ENCODE data around the gene LBP. TPM values are rescaled to one million over a fixed set of nuclear protein-coding genes. Genes with fewer than 3 reads are reported as not detected.

The LBP gene
- total and polyA plus RNA-seq, 2 donors (not counting 1 experiment from before 2014, with no cell fraction given) = not detected

DNA sequence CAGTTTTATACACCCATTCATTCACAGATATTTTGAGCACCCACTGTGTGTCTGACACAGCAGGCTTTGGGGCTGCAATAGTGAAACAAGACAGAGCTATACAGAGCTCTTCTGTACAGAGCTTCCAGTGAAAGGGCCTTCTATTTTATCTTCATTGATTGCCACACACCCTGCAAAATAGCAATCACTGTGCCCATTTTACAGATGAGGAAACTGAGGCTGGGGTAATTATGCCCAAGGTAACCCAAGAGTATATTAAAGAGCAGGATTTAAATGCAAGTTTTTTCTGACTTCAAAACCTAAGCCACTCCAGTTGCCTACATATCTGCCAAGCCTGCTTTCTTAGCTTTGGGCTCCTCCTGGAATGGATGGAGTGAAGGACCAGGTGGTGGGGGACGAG lies 37.8 kb upstream of the LBP start:
- no peak overlapping the region for H3K9ac ChIP-seq (ENCODE audit: low read length)
- H4K20me1 ChIP-seq (ENCODE audit: control insufficient read depth, insufficient read depth, low read length, poor library complexity, severe bottlenecking) = no peaks in the 10 kb centered on the region
- H3K4me1 Mint-ChIP-seq = peaks cover 7% of the 10 kb centered on the region
- H3K9me3 Mint-ChIP-seq (ENCODE audit: insufficient read depth) = no peaks in the 10 kb centered on the region
- H3K27me3 ChIP-seq (replicated peaks in 1 of 4; ENCODE audit: control extremely low read depth in 1 of 4, control insufficient read depth in 3 of 4, insufficient read depth in 4 of 4, low read length in 3 of 4) = peaks cover 0 to 28% (median 14%) of the 10 kb centered on the region in 4 experiments
- TF ChIP-seq EZH2 (IDR thresholded peaks at IDR 0.05; ENCODE audit: borderline replicate concordance, insufficient read depth, low read depth, low read length, poor library complexity, severe bottlenecking) = no peak
- TF ChIP-seq, protein P1, sequence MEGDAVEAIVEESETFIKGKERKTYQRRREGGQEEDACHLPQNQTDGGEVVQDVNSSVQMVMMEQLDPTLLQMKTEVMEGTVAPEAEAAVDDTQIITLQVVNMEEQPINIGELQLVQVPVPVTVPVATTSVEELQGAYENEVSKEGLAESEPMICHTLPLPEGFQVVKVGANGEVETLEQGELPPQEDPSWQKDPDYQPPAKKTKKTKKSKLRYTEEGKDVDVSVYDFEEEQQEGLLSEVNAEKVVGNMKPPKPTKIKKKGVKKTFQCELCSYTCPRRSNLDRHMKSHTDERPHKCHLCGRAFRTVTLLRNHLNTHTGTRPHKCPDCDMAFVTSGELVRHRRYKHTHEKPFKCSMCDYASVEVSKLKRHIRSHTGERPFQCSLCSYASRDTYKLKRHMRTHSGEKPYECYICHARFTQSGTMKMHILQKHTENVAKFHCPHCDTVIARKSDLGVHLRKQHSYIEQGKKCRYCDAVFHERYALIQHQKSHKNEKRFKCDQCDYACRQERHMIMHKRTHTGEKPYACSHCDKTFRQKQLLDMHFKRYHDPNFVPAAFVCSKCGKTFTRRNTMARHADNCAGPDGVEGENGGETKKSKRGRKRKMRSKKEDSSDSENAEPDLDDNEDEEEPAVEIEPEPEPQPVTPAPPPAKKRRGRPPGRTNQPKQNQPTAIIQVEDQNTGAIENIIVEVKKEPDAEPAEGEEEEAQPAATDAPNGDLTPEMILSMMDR (IDR thresholded peaks at IDR 0.05) = no peak
- no peak overlapping the region for H3K4me2 ChIP-seq (replicated peaks; ENCODE audit: low read depth, low read length, poor library complexity, severe bottlenecking)
- no peaks in the 10 kb centered on the region for H3K79me2 ChIP-seq (ENCODE audit: control insufficient read depth, insufficient read depth, low read length)
- intact Hi-C loops (cut with micrococcal nuclease) = no loop called here
- no peak for DNase-seq
- ATAC-seq (ENCODE audit: low read depth) = no peak
- CTCF ChIA-PET = no interaction called here
- no peak overlapping the region for H3K27ac ChIP-seq (ENCODE audit: low read length in 2 of 2)
- H3K4me3 ChIP-seq (ENCODE audit: control extremely low read depth in 1 of 5, extremely low read depth in 1 of 5, insufficient read depth in 1 of 5, low read depth in 2 of 5, low read length in 4 of 5) = no peak overlapping the region
- no CpG with 5 or more reads among the region's 1 CpG for WGBS (ENCODE audit: insufficient coverage)
- peaks cover 72% of the 10 kb centered on the region for H3K27me3 Mint-ChIP-seq
- no peak overlapping the region for H2AFZ ChIP-seq (ENCODE audit: insufficient read depth, low read depth, low read length, poor library complexity, severe bottlenecking)
- H3K4me3 Mint-ChIP-seq = no peak overlapping the region
- H3K4me1 ChIP-seq (ENCODE audit: control insufficient read depth in 2 of 2, insufficient read depth in 2 of 2, low read length in 2 of 2) = peaks cover 4 to 8% of the 10 kb centered on the region in 2 donors
- no peak overlapping the region for H3K27ac Mint-ChIP-seq
- no peaks in the 10 kb centered on the region for H3K36me3 ChIP-seq (replicated peaks in 1 of 2; ENCODE audit: control extremely low read depth in 1 of 2, control insufficient read depth in 1 of 2, extremely low read depth in 1 of 2, insufficient read depth in 2 of 2, low read length in 1 of 2)
- H3K9me3 ChIP-seq (ENCODE audit: control extremely low read depth in 1 of 3, control insufficient read depth in 2 of 3, insufficient read depth in 1 of 3, low read length in 2 of 3) = peaks cover 0 to 9% (median 0%) of the 10 kb centered on the region in 3 donors
- POLR2A ChIA-PET = no interaction called here

DNA sequence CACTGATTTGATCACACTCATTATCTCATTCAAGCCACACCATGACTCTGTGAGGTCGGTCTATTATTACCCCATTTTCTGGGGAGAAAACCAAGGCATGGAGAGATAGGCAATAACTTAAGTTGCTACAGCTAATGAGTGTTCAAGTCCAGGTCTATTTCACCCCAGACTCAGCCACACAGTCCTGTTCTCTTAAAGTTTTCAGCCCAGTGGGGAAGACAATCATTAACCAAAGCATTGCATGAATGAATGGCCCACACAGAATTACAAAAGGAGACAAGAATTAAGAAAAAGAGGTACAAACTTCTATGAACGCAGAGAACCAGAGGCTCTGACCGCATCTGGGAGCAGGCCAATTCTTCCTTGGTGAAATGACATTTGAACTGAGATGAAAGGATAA lies 35.2 kb upstream of the LBP start:
- TF ChIP-seq EZH2 (IDR thresholded peaks at IDR 0.05; ENCODE audit: borderline replicate concordance, insufficient read depth, low read depth, low read length, poor library complexity, severe bottlenecking) = no peak
- TF ChIP-seq, protein P1 (IDR thresholded peaks at IDR 0.05) = no peak
- WGBS (ENCODE audit: insufficient coverage) = 79% methylated on average over 2 of the region's 3 CpGs

More for the DNA sequence above, 35.2 kb upstream of the LBP start:
- no peak overlapping the region for H3K4me3 Mint-ChIP-seq
- Histone ChIP-seq H3K4me2 (replicated peaks; ENCODE audit: low read depth, low read length, poor library complexity, severe bottlenecking) (no peak overlapping the region), H3K79me2 (ENCODE audit: control insufficient read depth, insufficient read depth, low read length) (no peaks in the 10 kb centered on the region), H3K9me3 (ENCODE audit: control extremely low read depth in 1 of 3, control insufficient read depth in 2 of 3, insufficient read depth in 1 of 3, low read length in 2 of 3) (peaks cover 0 to 4% (median 0%) of the 10 kb centered on the region in 3 donors), H3K27ac (ENCODE audit: low read length in 2 of 2) (no peak overlapping the region), H3K27me3 (replicated peaks in 1 of 4; ENCODE audit: control extremely low read depth in 1 of 4, control insufficient read depth in 3 of 4, insufficient read depth in 4 of 4, low read length in 3 of 4) (peaks cover 0 to 17% (median 5%) of the 10 kb centered on the region in 4 experiments), H4K20me1 (ENCODE audit: control insufficient read depth, insufficient read depth, low read length, poor library complexity, severe bottlenecking) (no peaks in the 10 kb centered on the region), H3K36me3 (replicated peaks in 1 of 2; ENCODE audit: control extremely low read depth in 1 of 2, control insufficient read depth in 1 of 2, extremely low read depth in 1 of 2, insufficient read depth in 2 of 2, low read length in 1 of 2) (no peaks in the 10 kb centered on the region), H3K9ac (ENCODE audit: low read length) (no peak overlapping the region), H3K4me1 (ENCODE audit: control insufficient read depth in 2 of 2, insufficient read depth in 2 of 2, low read length in 2 of 2) (no peaks in the 10 kb centered on the region), H2AFZ (ENCODE audit: insufficient read depth, low read depth, low read length, poor library complexity, severe bottlenecking) (no peak overlapping the region), H3K4me3 (ENCODE audit: control extremely low read depth in 1 of 5, extremely low read depth in 1 of 5, insufficient read depth in 1 of 5, low read depth in 2 of 5, low read length in 4 of 5) (no peak overlapping the region)
- H3K27me3 Mint-ChIP-seq = peaks cover 49% of the 10 kb centered on the region
- no peak overlapping the region for H3K27ac Mint-ChIP-seq
- DNase-seq (no peak), ATAC-seq (ENCODE audit: low read depth) (no peak)
- H3K9me3 Mint-ChIP-seq (ENCODE audit: insufficient read depth) = no peaks in the 10 kb centered on the region
- intact Hi-C loops (cut with micrococcal nuclease) = no loop called here
- H3K4me1 Mint-ChIP-seq = no peaks in the 10 kb centered on the region
- CTCF ChIA-PET = no interaction called here
- POLR2A ChIA-PET = no interaction called here

Measured in B cell (primary cell).